Ovary (tissue), 9 donors: Measurements from ENCODE around the gene FAN1. TPM values are rescaled to one million over a fixed set of nuclear protein-coding genes. Genes with fewer than 3 reads are reported as not detected.

Experiments
- DNase-seq, 5 donors: peaks; one replicate each; pipeline ENCODE4 v3.0.0-alpha.2; 2019 to 2020
- H3K27ac ChIP-seq, 2 donors: fragments of 200-600 bp; one replicate each; pipeline versions ENCODE4 v1.5.1 to v1.8.0; 2019 to 2022
- H3K27me3 ChIP-seq: fragments of 200-600 bp; one replicate; pipeline ENCODE4 v1.8.0; 2022
- H3K36me3 ChIP-seq: fragments of 200-600 bp; sonication (generic); one replicate; pipeline ENCODE4 v1.5.1; 2019
- H3K4me1 ChIP-seq: one replicate; pipeline ENCODE4 v1.8.1; 2013; ENCODE audit warnings: mild to moderate bottlenecking, moderate library complexity; ENCODE audit not compliant: insufficient read depth
- H3K4me3 ChIP-seq: fragments of 200-600 bp; sonication (generic); one replicate; pipeline ENCODE4 v1.5.1; 2017
- H3K9me3 ChIP-seq, 2 donors: fragments of 200-600 bp in 1 of 2; sonication (generic) in 1 of 2; one replicate each; pipeline versions ENCODE4 v1.5.1 to v1.8.1; 2013 to 2019; ENCODE audit warnings: mild to moderate bottlenecking in 1 of 2, moderate library complexity in 1 of 2
- EP300 ChIP-seq: sonication (generic); formaldehyde crosslinking; IDR thresholded peaks from one replicate; pipeline ENCODE4 v1.6.1; 2017; ENCODE audit warnings: antibody characterized with exemption
- POLR2A ChIP-seq: fragments of 450-650 bp; IDR thresholded peaks from one replicate; pipeline ENCODE4 v1.6.1; 2017; ENCODE audit warnings: antibody characterized with exemption, mild to moderate bottlenecking, moderate library complexity
- WGBS, 3 donors: extraction: QIAGEN DNeasy Blood & Tissue Kit in 1 of 3; methylation state at CpG; one replicate each; pipeline versions ENCODE4 v1.1.5 to v1.1.7; 2013 to 2017; 5-methylcytosine and 5-hydroxymethylcytosine counted together
- intact Hi-C, 4 donors: fragments of 100-400 bp; cut with DNase I; formaldehyde crosslinking; loops; one replicate each; pipeline versions ENCODE4 v1.11.0 to v1.15.1; 2022 to 2023
- polyA plus RNA-seq, 2 donors: library from polyadenylated mRNA; stranded (reverse); fragments of 200-250 nt in 1 of 2; fragments of 350-450 nt in 1 of 2; fragmentation: Illumina TruSeq in 1 of 2; extraction: RNeasy Lipid Tissue Mini Kit (QIAGEN cat#74804) in 1 of 2; gene quantifications; one replicate each; pipeline ENCODE4 v1.2.3, GENCODE V29; 2013 to 2014
- total RNA-seq, 7 donors: library from RNA; depleted of rRNA in 2 of 7; stranded (reverse); fragments of >200 nt in 2 of 7; fragmentation: NEBNext Ultra II Directional in 3 of 7; extraction: Animal tissue kit (Norgen Biotek cat#: 25700) in 3 of 7; gene quantifications; one replicate each; pipeline versions ENCODE4 v1.1.0 to v1.2.4, GENCODE V29; 2016 to 2023
- TF ChIP-seq, protein P1 (sequence below), 3 donors: fragments of 450-650 bp in 2 of 3; fragments of 200-600 bp in 1 of 3; IDR thresholded peaks; one replicate each; pipeline versions ENCODE4 v1.5.1 to v1.8.0; 2016 to 2022; ENCODE audit warnings: antibody characterized with exemption in 3 of 3, mild to moderate bottlenecking in 1 of 3
- donor health status: DM: no; HTN: no; CAD: no; lungs with moderate emphysema.
- donor health status: DM: no; HTN: no; CAD: no.
- donor health status: Bipolar disorder and iron deficiency.
- donor health status: DM: yes; HTN: yes; CAD: no.
- donor health status: DM: no; HTN: no; CAD: no.
- donor health status: DM: yes; HTN: yes; CAD: no.

The FAN1 gene
- total and polyA plus RNA-seq, 9 donors, result 10.1 to 24.1 (median 18.1) TPM

DNA sequence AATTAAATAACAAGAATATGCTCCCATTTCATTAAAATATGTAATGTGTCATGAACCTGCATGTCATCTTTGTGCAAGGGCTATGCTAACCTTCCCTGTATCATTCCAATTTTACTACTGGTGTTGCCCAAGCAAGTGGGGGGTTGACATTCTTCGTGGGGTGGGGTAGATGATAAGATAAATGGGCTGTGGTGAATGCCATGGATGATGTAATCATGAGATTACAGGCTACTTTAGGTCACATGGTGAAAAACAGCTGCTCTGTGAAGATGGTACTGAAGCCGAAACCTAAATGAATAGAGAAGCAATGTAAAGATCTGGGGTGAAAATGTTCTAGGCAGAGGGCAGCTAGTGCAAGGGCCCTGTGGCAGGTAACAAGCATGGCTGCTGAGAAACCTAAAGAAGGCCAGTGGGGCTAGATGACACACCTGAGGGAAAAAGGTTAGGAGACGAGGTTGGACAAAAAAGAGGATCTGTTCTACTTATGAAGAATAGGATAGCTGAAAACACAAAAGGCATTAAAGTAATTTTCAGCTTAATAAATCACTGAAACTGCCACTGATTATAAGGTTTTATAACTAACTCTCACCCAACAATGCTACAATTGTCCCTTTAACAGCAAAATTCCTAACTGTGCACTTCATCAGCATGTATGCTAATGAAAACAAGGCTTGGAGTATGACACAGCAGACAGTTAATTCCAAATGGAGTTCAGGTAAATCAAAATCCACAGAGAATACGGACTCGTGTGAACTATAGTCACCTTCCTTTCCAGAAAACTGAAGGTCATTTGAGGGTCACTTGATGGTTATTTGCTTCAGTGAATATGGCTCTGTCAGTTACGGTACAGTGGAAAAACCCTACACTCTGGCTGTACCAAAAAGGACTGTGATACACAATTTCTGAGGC is 52.8 kb downstream of the FAN1 start:
- no peaks in the 10 kb centered on the region for H3K36me3 ChIP-seq
- H3K27me3 ChIP-seq, result no peaks in the 10 kb centered on the region
- no peak overlapping the region for H3K4me3 ChIP-seq
- no peaks in the 10 kb centered on the region for H3K9me3 ChIP-seq
- TF ChIP-seq EP300 (no peak), POLR2A (no peak)
- TF ChIP-seq, protein P1, sequence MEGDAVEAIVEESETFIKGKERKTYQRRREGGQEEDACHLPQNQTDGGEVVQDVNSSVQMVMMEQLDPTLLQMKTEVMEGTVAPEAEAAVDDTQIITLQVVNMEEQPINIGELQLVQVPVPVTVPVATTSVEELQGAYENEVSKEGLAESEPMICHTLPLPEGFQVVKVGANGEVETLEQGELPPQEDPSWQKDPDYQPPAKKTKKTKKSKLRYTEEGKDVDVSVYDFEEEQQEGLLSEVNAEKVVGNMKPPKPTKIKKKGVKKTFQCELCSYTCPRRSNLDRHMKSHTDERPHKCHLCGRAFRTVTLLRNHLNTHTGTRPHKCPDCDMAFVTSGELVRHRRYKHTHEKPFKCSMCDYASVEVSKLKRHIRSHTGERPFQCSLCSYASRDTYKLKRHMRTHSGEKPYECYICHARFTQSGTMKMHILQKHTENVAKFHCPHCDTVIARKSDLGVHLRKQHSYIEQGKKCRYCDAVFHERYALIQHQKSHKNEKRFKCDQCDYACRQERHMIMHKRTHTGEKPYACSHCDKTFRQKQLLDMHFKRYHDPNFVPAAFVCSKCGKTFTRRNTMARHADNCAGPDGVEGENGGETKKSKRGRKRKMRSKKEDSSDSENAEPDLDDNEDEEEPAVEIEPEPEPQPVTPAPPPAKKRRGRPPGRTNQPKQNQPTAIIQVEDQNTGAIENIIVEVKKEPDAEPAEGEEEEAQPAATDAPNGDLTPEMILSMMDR (IDR thresholded peaks at IDR 0.05), result no peak
- WGBS, 3 donors, result 88 to 91% (median 89%) methylated on average over 6 of the region's 6 CpGs
- no peak for DNase-seq
- intact Hi-C loops, result no loop called here
- H3K4me1 ChIP-seq, result peaks cover 5% of the 10 kb centered on the region
- H3K27ac ChIP-seq, result no peak overlapping the region

DNA sequence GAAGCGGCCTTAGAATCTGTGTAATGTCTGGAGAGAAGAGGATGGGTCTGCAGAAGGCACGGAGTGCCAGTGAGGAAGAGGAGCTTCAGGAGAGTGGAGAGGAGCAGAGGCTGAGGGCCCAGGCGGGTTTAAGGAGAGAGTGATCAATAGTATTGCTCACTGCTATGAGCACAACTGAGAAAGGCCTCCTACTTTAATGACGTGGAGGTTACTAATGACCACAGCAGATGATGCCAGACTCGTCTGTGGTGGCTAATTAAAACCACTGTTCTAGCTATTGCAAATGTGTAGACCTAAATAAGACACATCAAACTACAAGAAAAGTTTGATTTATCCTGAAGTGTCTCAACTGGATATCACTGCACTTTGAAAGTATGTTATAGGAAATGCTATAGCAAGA is 54.5 kb downstream of the FAN1 start:
- H3K27me3 ChIP-seq, result no peaks in the 10 kb centered on the region
- no peak overlapping the region for H3K27ac ChIP-seq
- no peak for TF ChIP-seq POLR2A
- TF ChIP-seq, protein P1 (IDR thresholded peaks at IDR 0.05), result no peak
- no peak for TF ChIP-seq EP300
- H3K9me3 ChIP-seq, result no peaks in the 10 kb centered on the region
- H3K4me3 ChIP-seq, result no peak overlapping the region
- peaks cover 5% of the 10 kb centered on the region for H3K4me1 ChIP-seq
- no peaks in the 10 kb centered on the region for H3K36me3 ChIP-seq
- DNase-seq, result no peak
- 91 to 94% (median 92%) methylated on average over 5 of the region's 5 CpGs for WGBS, 3 donors
- intact Hi-C loops, result no loop called here

DNA sequence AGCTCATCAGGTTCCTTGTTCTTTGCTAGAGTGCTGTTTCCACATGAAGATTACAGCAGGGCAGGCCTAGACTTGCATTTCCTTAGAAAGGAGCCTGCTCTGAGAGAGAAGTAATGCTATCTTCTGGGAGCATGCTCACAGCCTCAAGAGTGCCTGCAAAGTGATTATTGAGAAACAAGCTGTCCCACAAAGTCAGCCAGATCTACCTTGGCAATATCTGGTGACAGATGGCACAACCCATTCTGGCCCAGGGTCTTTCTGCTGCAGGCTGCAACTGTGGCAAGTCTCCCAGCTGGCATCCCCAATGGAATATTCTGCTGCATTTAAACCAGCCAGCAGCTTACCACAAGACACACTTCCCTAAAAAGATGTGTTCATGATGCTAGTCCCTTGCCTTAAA is 58.4 kb downstream of the FAN1 start:
- Histone ChIP-seq H3K27ac (no peak overlapping the region), H3K36me3 (no peaks in the 10 kb centered on the region), H3K27me3 (no peaks in the 10 kb centered on the region), H3K9me3 (no peaks in the 10 kb centered on the region), H3K4me3 (no peak overlapping the region), H3K4me1 (peaks cover 1% of the 10 kb centered on the region)
- TF ChIP-seq POLR2A (no peak), EP300 (no peak)
- TF ChIP-seq, protein P1 (IDR thresholded peaks at IDR 0.05), result no peak
- intact Hi-C loops, result no loop called here
- DNase-seq, result no peak

DNA sequence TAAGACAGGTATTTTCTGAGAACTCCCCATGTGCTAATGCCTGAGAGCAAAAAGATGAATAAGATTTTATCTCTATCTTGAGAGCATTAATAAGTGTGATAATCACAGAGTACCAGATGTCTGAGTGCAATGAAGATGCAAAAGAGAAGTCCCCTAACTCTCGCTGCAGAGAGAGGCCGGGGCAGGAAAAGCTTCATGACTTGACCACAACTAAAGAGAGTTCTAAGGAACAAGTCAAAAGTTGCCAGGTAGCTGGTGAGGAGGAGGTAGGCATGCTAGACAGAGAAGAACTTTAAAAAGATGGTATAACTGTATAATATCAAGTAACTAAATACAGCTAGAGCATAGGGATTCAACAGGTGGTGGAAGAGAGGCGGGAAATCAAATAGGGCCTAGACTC is 58.9 kb downstream of the FAN1 start:
- TF ChIP-seq POLR2A (no peak), EP300 (no peak)
- TF ChIP-seq, protein P1 (IDR thresholded peaks at IDR 0.05), result no peak
- Histone ChIP-seq H3K4me1 (peaks cover 1% of the 10 kb centered on the region), H3K9me3 (no peaks in the 10 kb centered on the region), H3K4me3 (no peak overlapping the region), H3K36me3 (no peaks in the 10 kb centered on the region), H3K27me3 (no peaks in the 10 kb centered on the region), H3K27ac (no peak overlapping the region)
- intact Hi-C loops, result no loop called here
- 97 to 99% (median 98%) methylated on average over 3 of the region's 3 CpGs for WGBS, 3 donors
- DNase-seq, result no peak
